GM12865 (cell line): ENCODE data around the gene CRHR1.

Source experiments
- DNase-seq: peaks from one replicate; pipeline ENCODE4 v3.0.0; 2010; ENCODE audit warnings: low read depth
- H3K4me3 ChIP-seq: 2 replicates; pipeline ENCODE4 v1.5.1; 2011; ENCODE audit warnings: mild to moderate bottlenecking, low read depth, low read length, control low read depth
- TF ChIP-seq, protein P1 (sequence below): IDR thresholded peaks from 2 replicates; pipeline ENCODE4 v1.5.1; 2011; ENCODE audit warnings: low read length, control low read depth, low read depth, inconsistent platforms; ENCODE audit not compliant: insufficient read depth; ENCODE audit errors: missing control alignments

CRHR1 gene

DNA sequence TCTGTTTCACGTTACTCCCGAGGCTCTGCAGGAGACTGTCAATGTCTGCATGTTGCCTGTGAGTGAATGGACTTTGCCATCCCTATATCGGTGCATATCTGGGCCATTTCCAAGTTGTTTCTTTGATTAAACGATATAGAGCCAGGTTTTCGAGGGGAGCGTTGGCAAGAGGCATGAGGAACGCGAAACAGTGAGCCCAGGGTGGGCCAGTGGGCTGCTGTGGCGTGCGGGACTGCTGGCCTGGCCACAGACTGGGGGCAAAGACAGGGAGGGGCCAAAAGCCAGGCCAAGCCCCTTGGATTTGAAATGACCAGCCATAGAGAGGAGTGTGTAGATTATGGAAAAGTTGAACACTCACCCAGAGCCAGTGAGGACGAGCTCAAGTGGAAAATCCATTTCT is 3.5 kb downstream of the CRHR1 start:
- no peak overlapping the region for H3K4me3 ChIP-seq
- no peak for DNase-seq
- TF ChIP-seq, protein P1, sequence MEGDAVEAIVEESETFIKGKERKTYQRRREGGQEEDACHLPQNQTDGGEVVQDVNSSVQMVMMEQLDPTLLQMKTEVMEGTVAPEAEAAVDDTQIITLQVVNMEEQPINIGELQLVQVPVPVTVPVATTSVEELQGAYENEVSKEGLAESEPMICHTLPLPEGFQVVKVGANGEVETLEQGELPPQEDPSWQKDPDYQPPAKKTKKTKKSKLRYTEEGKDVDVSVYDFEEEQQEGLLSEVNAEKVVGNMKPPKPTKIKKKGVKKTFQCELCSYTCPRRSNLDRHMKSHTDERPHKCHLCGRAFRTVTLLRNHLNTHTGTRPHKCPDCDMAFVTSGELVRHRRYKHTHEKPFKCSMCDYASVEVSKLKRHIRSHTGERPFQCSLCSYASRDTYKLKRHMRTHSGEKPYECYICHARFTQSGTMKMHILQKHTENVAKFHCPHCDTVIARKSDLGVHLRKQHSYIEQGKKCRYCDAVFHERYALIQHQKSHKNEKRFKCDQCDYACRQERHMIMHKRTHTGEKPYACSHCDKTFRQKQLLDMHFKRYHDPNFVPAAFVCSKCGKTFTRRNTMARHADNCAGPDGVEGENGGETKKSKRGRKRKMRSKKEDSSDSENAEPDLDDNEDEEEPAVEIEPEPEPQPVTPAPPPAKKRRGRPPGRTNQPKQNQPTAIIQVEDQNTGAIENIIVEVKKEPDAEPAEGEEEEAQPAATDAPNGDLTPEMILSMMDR = no peak

DNA sequence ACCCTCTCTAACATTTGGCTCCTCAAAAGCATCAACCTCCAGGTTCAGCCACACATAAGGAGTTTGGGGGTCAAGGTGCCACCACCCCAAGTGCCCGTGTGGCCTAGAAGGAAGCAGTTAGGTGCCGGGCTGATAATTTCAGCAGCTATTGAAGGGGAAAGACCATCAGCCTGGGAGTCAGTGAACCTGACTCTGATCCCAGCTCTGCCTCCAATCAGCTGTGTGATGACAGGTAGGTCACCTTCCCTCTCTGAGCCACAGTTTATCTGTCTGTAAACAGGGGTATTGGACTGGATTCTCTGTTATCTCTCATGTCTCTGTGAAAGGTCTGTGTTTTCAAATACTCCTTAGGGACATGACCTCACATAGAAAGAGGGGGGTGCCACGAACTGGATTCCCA is 3.9 kb downstream of the CRHR1 start:
- no peak for DNase-seq
- TF ChIP-seq, protein P1 = no peak
- no peak overlapping the region for H3K4me3 ChIP-seq

DNA sequence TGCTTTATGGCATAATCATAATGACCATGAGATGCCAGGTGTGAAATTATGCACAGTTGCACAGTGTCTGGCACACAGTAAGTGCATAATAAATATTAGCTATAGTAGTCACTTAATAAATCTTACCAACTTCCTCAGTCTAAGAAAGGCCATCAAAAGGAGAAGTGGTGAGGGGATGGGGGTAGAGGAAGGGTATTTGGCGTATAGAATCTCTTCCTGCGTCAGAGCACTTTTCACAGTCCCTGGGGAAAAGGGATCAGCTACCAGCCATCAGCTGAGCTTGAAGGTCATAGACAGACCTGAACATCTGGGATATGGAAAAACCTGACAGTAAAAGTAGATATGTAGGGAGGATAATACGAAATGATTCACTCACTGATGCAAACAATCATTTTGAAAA is 5.8 kb downstream of the CRHR1 start:
- no peak for DNase-seq
- no peak overlapping the region for H3K4me3 ChIP-seq
- TF ChIP-seq, protein P1 = no peak

- no peak overlapping the region for H3K4me3 ChIP-seq
- no peak for DNase-seq
- TF ChIP-seq, protein P1 = no peak
Measured at GRCh38 chr17:45790296-45790922, 6.3 kb downstream of the CRHR1 start.

DNA sequence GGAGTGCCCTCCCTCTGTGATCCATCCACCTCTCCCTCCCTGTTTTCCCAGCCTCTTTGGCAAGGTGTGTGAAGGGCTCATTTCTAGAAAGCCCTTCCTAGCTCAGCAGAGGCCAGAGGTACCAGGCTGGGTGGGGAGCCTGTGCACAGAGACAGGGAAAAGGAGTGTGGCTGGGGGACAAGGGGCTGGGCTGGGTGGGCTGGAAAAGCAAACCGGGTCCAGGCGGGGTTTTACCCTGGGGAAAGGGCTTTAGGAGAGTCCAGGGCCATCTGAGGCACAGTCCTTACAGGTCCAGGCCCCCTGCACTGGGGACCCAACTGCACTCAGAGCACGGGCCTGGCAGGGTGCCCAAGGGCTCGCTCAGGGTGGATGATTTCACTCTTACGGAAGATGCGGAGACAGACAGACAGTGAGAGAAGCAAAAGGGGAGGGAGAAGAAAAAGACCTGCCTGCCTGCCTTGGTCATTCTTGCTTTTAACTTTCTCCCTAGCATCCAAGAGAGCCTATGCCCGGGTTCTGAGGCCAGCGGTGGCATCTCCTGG is 7.0 kb downstream of the CRHR1 start:
- TF ChIP-seq, protein P1 = no peak
- H3K4me3 ChIP-seq = no peak overlapping the region
- DNase-seq = no peak

GRCh38 chr17:45791935-45792334 is 7.8 kb downstream of the CRHR1 start:
- H3K4me3 ChIP-seq = no peak overlapping the region
- DNase-seq = no peak
- TF ChIP-seq, protein P1 = no peak

DNA sequence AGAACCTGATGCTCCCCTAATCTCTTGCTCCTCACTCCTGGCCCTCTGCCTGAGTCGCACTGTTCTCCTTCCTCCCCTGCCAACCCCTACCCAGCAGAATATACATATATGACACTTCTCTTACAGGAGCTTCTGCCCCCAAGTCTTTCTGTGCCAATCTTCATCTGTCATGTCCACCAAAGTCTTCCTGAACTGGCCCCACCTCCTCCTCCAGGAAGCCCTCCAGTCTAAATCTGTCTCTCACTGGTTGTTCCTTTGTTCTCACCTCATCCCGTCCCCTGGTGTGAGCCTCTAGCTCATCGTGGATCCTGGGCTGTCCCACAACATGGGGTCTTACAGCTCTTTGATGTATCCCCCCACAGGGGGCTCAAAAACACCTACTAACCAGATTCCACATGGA is 8.3 kb downstream of the CRHR1 start:
- TF ChIP-seq, protein P1 = no peak
- H3K4me3 ChIP-seq = no peak overlapping the region
- DNase-seq = no peak
